Measurements from ENCODE around the gene RAD51B. TPM values are rescaled to one million over a fixed set of nuclear protein-coding genes. Genes with fewer than 3 reads are reported as not detected.
A peak's percentile ranks its signal among the peaks of the same experiment; 100 is the strongest.

RAD51B gene
- total RNA-seq, 1 experiment from 2014 or later: 10.8 TPM

DNA sequence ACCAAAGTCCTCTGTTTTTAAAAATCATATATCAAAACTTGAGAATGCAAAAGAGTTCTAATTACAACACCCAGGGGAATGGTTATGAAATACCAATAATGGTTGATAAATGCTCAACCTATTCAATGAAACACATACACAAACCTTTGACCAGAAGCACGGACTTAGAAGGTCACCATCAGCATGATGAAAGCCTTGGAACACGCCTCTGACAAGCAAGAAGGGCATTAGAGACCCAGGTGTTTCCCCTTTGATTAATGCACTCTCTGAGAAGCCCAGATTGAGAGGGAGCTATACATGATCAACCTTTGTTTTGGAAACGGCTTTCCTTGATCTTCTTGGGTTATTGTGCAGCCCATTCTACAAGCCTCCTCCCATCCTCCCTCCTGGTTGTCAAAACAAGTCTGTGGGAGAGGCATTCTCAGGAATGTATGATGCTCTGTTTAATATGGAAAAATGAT is 904.3 kb downstream of the RAD51B start:
- no peaks in the 10 kb centered on the region for H3K9me2 ChIP-seq (replicated peaks; ENCODE audit: low read length)
- H3K9me3 ChIP-seq (ENCODE audit: low read length): no peaks in the 10 kb centered on the region
- CTCF ChIA-PET: no interaction called here
- no peak overlapping the region for H3K4me2 ChIP-seq (ENCODE audit: low read length)
- ATAC-seq (peak; percentile 22; the same call in 1 of the 2 replicates), DNase-seq (no peak)
- no TSS peak for BruUV-seq (replicated peaks)
- no peaks in the 10 kb centered on the region for H3K36me3 ChIP-seq (ENCODE audit: low read depth, low read length)
- no peak overlapping the region for H3K4me3 ChIP-seq (ENCODE audit: low read length)
- POLR2A ChIA-PET (ENCODE audit: unreplicated experiment): no interaction called here
- no peak overlapping the region for H2AFZ ChIP-seq (ENCODE audit: low read length)
- intact Hi-C loops (cut with micrococcal nuclease): no loop called here
- H4K20me1 ChIP-seq (ENCODE audit: low read length): no peaks in the 10 kb centered on the region
- H3F3A ChIP-seq (ENCODE audit: low read length, unreplicated experiment): no peaks in the 10 kb centered on the region
- no peaks in the 10 kb centered on the region for H3K79me2 ChIP-seq (ENCODE audit: low read length)
- H3K9ac ChIP-seq (ENCODE audit: low read length): no peak overlapping the region
- H3K4me1 ChIP-seq (ENCODE audit: insufficient read depth, low read length): no peaks in the 10 kb centered on the region
- no peak overlapping the region for H3K27ac ChIP-seq (ENCODE audit: low read length)
- TF ChIP-seq EZH2phosphoT487 (IDR thresholded peaks at IDR 0.05; ENCODE audit: borderline replicate concordance, low read length) (no peak), EZH2 (IDR thresholded peaks at IDR 0.05; ENCODE audit: low read length, unreplicated experiment) (no peak)
- TF ChIP-seq, protein P1, sequence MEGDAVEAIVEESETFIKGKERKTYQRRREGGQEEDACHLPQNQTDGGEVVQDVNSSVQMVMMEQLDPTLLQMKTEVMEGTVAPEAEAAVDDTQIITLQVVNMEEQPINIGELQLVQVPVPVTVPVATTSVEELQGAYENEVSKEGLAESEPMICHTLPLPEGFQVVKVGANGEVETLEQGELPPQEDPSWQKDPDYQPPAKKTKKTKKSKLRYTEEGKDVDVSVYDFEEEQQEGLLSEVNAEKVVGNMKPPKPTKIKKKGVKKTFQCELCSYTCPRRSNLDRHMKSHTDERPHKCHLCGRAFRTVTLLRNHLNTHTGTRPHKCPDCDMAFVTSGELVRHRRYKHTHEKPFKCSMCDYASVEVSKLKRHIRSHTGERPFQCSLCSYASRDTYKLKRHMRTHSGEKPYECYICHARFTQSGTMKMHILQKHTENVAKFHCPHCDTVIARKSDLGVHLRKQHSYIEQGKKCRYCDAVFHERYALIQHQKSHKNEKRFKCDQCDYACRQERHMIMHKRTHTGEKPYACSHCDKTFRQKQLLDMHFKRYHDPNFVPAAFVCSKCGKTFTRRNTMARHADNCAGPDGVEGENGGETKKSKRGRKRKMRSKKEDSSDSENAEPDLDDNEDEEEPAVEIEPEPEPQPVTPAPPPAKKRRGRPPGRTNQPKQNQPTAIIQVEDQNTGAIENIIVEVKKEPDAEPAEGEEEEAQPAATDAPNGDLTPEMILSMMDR (conservative IDR thresholded peaks at IDR 0.05; ENCODE audit: low read depth, low read length): no peak
- no peaks in the 10 kb centered on the region for H3K27me3 ChIP-seq (ENCODE audit: low read length)

DNA sequence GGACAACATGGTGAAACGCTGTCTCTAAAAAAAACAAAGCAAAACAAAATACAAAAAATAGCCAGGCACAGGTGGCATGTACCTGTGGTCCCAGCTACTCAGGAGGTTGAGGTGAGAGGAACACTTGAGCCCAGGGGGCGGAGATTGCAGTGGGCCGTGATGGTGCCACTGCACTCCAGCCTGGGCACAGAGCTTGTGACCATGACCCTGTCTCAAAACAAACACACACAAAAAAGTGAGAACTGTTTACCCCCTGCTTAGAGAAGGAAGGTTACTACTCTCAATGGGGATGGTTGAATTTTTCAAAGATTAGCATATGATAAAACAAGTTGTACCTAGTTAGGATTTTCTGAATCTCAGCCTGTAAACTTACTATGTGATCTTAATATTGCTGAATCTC is 905.3 kb downstream of the RAD51B start:
- BruUV-seq (replicated peaks): no TSS peak
- H3K4me2 ChIP-seq (ENCODE audit: low read length): no peak overlapping the region

DNA sequence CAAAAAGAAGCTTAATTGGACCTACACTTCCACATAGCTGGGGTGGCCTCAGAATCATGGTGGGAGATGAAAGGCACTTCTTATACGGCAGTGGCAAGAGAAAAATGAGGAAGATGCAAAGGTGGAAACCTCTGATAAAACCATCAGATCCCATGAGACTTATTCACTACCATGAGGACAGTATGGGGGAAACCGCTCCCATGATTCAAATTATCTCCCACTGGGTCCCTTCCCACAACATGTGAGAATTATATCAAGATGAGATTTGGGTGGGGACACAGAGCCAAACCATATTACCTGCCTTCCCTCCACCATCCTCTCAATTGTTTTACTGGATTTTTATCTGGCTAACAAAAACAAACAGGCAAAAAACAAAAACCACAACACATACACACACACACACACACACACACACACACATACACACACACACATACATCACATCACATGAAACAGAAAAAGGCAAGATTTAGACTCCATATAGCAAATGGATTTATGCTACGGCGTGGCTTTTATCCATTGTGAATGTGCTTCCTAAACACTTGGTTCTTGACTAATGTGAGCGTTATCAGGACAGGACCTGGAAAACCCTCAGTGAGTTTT is 906.6 kb downstream of the RAD51B start:
- H3F3A ChIP-seq (ENCODE audit: low read length, unreplicated experiment): no peaks in the 10 kb centered on the region
- H3K4me2 ChIP-seq (ENCODE audit: low read length): no peak overlapping the region
- H3K27ac ChIP-seq (ENCODE audit: low read length): no peak overlapping the region
- H3K9me3 ChIP-seq (ENCODE audit: low read length): no peaks in the 10 kb centered on the region
- no peaks in the 10 kb centered on the region for H3K36me3 ChIP-seq (ENCODE audit: low read depth, low read length)
- BruUV-seq (replicated peaks): no TSS peak
- no peaks in the 10 kb centered on the region for H4K20me1 ChIP-seq (ENCODE audit: low read length)
- TF ChIP-seq EZH2 (IDR thresholded peaks at IDR 0.05; ENCODE audit: low read length, unreplicated experiment) (no peak), EZH2phosphoT487 (IDR thresholded peaks at IDR 0.05; ENCODE audit: borderline replicate concordance, low read length) (no peak)
- TF ChIP-seq, protein P1 (conservative IDR thresholded peaks at IDR 0.05; ENCODE audit: low read depth, low read length): no peak
- CTCF ChIA-PET: no interaction called here
- no peak overlapping the region for H3K4me3 ChIP-seq (ENCODE audit: low read length)
- H3K4me1 ChIP-seq (ENCODE audit: insufficient read depth, low read length): no peaks in the 10 kb centered on the region
- H2AFZ ChIP-seq (ENCODE audit: low read length): no peak overlapping the region
- no peak overlapping the region for H3K9ac ChIP-seq (ENCODE audit: low read length)
- no peaks in the 10 kb centered on the region for H3K27me3 ChIP-seq (ENCODE audit: low read length)
- intact Hi-C loops (cut with micrococcal nuclease): no loop called here
- ATAC-seq: no peak
- H3K79me2 ChIP-seq (ENCODE audit: low read length): no peaks in the 10 kb centered on the region
- no peak for DNase-seq
- H3K9me2 ChIP-seq (replicated peaks; ENCODE audit: low read length): no peaks in the 10 kb centered on the region
- POLR2A ChIA-PET (ENCODE audit: unreplicated experiment): interaction anchor here (0.5 kb wide), 1 partner anchor 67 kb away, joined by 4 read pairs; the partner anchor contains the start of gene ZFP36L1

More for the DNA sequence above, 905.3 kb downstream of the RAD51B start:
- H3K79me2 ChIP-seq (ENCODE audit: low read length): no peaks in the 10 kb centered on the region
- H3F3A ChIP-seq (ENCODE audit: low read length, unreplicated experiment): no peaks in the 10 kb centered on the region
- POLR2A ChIA-PET (ENCODE audit: unreplicated experiment): no interaction called here
- no peaks in the 10 kb centered on the region for H3K4me1 ChIP-seq (ENCODE audit: insufficient read depth, low read length)
- CTCF ChIA-PET: no interaction called here
- H3K4me3 ChIP-seq (ENCODE audit: low read length): no peak overlapping the region
- no peaks in the 10 kb centered on the region for H3K27me3 ChIP-seq (ENCODE audit: low read length)
- intact Hi-C loops (cut with micrococcal nuclease): no loop called here
- no peaks in the 10 kb centered on the region for H4K20me1 ChIP-seq (ENCODE audit: low read length)
- DNase-seq (no peak), ATAC-seq (no peak)
- H3K9me3 ChIP-seq (ENCODE audit: low read length): no peaks in the 10 kb centered on the region
- H3K9me2 ChIP-seq (replicated peaks; ENCODE audit: low read length): no peaks in the 10 kb centered on the region
- H3K9ac ChIP-seq (ENCODE audit: low read length): no peak overlapping the region
- H2AFZ ChIP-seq (ENCODE audit: low read length): no peak overlapping the region
- no peak overlapping the region for H3K27ac ChIP-seq (ENCODE audit: low read length)
- TF ChIP-seq EZH2 (IDR thresholded peaks at IDR 0.05; ENCODE audit: low read length, unreplicated experiment) (no peak), EZH2phosphoT487 (IDR thresholded peaks at IDR 0.05; ENCODE audit: borderline replicate concordance, low read length) (no peak)
- TF ChIP-seq, protein P1 (conservative IDR thresholded peaks at IDR 0.05; ENCODE audit: low read depth, low read length): no peak
- H3K36me3 ChIP-seq (ENCODE audit: low read depth, low read length): no peaks in the 10 kb centered on the region

Data from PC-3 (cell line).